C4-2B (cell line): Measurements from ENCODE around the gene DUOXA2.

ENCODE experiments used
- H3K27ac ChIP-seq: fragments of 450-650 bp; 2 replicates; pipeline ENCODE4 v1.5.1; 2017
- ZFX ChIP-seq: fragments of 450-650 bp; IDR thresholded peaks from 2 replicates; pipeline ENCODE4 v1.6.1; 2017
- TF ChIP-seq, protein P1 (sequence below): fragments of 450-650 bp; conservative IDR thresholded peaks from 2 replicates; pipeline ENCODE4 v1.5.1; 2017; ENCODE audit warnings: mild to moderate bottlenecking

Gene DUOXA2

GRCh38 chr15:45112143-45112590, 2.0 kb upstream of the DUOXA2 start:
- H3K27ac ChIP-seq: no peak overlapping the region
- TF ChIP-seq ZFX: no peak
- TF ChIP-seq, protein P1, sequence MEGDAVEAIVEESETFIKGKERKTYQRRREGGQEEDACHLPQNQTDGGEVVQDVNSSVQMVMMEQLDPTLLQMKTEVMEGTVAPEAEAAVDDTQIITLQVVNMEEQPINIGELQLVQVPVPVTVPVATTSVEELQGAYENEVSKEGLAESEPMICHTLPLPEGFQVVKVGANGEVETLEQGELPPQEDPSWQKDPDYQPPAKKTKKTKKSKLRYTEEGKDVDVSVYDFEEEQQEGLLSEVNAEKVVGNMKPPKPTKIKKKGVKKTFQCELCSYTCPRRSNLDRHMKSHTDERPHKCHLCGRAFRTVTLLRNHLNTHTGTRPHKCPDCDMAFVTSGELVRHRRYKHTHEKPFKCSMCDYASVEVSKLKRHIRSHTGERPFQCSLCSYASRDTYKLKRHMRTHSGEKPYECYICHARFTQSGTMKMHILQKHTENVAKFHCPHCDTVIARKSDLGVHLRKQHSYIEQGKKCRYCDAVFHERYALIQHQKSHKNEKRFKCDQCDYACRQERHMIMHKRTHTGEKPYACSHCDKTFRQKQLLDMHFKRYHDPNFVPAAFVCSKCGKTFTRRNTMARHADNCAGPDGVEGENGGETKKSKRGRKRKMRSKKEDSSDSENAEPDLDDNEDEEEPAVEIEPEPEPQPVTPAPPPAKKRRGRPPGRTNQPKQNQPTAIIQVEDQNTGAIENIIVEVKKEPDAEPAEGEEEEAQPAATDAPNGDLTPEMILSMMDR: no peak

DNA sequence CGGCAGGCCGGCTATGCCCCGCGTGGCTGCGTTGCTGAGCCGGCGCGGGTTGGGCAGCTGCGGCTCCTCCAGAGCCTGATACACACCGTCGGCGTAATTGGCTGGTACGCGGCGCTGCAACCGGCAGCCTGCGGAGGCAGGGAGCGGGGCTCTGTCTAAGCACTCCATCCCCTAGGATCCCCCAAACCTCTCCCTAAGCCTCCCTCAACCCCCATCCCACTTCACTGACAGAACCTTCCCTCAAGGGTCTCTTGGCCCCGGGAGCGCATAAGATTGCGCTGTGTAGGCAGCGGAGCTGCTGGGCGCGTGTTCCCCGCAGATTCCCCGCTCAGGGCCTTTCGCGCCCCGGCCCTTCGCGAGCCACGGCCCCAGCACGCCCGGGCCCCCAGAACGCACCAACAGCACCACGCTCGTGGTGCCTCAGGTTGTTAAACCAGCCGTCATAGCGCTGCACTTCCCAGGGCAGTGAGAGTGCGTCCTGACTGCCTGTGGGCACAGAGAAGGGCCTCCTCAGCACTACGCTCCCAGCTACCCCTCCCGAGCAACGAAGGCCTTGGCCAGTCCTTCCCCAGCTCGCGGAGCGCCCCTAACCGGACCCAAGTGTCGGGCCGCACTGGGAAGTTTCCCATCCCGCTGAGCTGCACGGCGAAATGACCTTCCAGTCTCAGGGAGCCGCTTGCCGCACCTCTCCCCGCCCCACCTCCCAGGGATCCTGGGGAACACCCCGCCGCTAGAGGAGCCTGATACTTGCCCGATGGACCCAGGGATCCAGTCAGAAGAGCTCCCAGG, 1.3 kb upstream of the DUOXA2 start:
- no peak for TF ChIP-seq ZFX
- TF ChIP-seq, protein P1: no peak
- H3K27ac ChIP-seq: no peak overlapping the region

GRCh38 chr15:45113380-45113990, 641 bp upstream of the DUOXA2 start:
- H3K27ac ChIP-seq: no peak overlapping the region
- no peak for TF ChIP-seq ZFX
- TF ChIP-seq, protein P1: no peak

- no peak overlapping the region for H3K27ac ChIP-seq
- TF ChIP-seq, protein P1: no peak
- TF ChIP-seq ZFX: no peak
Observed at GRCh38 chr15:45114751-45115085, 592 bp downstream of the DUOXA2 start.

DNA sequence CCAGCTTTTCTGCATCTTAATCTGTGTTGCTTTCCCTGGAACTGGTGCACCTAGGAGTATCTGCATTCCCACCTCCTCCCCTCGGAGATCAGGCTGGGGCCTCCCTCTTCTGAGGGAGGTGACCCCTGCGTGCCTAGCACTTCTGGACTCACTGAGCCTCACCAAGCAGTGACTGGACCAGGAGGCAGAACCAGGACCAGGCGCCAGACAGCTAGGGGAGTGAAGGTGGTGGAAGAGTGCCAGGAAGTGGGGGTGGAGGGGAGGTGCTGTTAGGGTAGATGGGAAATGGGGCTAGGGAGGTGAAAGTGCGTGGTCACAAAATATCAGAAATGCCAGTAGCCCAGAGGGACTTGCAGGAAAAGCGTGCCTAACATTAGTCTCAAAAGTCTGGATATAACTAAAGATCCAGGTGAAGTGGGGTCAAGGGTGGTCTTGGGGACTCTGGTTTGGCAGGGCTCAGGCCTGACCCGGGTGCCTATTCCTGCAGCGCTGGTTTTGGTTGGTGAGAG, 1.2 kb downstream of the DUOXA2 start:
- no peak for TF ChIP-seq ZFX
- TF ChIP-seq, protein P1: no peak
- no peak overlapping the region for H3K27ac ChIP-seq

DNA sequence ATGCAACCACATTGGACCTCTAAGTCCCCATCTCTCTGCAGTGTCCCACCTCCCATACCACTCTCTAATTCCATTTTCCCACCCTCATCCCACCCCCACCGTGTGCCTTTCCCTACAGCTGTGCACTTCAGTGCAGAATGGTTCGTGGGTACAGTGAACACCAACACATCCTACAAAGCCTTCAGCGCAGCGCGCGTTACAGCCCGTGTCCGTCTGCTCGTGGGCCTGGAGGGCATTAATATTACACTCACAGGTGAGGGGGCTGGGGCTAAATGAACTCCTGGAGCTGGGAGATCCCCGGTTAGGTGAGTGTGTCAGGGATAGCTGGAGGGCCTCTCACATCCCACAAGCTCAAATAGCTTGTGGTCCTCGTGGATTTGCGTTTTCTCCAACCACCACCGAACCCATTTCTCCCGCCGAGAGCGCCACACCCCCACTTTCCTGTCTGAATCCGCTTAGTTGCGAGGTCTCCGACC, 1.9 kb downstream of the DUOXA2 start:
- TF ChIP-seq ZFX: no peak
- TF ChIP-seq, protein P1: no peak
- H3K27ac ChIP-seq: no peak overlapping the region
